Astrocyte of the spinal cord (primary cell): ENCODE measurements around the gene TIMM13.

Source experiments
- DNase-seq: peaks from one replicate; pipeline ENCODE4 v3.0.0; 2011; ENCODE audit warnings: low read depth, low spot score
- H3K4me3 ChIP-seq: 2 replicates; pipeline ENCODE4 v1.5.1; 2011; ENCODE audit warnings: low read depth, mild to moderate bottlenecking, low read length, moderate library complexity
- CTCF ChIP-seq: IDR thresholded peaks from 2 replicates; pipeline ENCODE4 v1.5.1; 2012; ENCODE audit warnings: low read depth, mild to moderate bottlenecking, low read length, inconsistent platforms
- in situ Hi-C: cut with HindIII; loops from 2 replicates; pipeline ENCODE4 v1.10.0; 2017; ENCODE audit warnings: low sequenced_read_pairs

TIMM13 gene

DNA sequence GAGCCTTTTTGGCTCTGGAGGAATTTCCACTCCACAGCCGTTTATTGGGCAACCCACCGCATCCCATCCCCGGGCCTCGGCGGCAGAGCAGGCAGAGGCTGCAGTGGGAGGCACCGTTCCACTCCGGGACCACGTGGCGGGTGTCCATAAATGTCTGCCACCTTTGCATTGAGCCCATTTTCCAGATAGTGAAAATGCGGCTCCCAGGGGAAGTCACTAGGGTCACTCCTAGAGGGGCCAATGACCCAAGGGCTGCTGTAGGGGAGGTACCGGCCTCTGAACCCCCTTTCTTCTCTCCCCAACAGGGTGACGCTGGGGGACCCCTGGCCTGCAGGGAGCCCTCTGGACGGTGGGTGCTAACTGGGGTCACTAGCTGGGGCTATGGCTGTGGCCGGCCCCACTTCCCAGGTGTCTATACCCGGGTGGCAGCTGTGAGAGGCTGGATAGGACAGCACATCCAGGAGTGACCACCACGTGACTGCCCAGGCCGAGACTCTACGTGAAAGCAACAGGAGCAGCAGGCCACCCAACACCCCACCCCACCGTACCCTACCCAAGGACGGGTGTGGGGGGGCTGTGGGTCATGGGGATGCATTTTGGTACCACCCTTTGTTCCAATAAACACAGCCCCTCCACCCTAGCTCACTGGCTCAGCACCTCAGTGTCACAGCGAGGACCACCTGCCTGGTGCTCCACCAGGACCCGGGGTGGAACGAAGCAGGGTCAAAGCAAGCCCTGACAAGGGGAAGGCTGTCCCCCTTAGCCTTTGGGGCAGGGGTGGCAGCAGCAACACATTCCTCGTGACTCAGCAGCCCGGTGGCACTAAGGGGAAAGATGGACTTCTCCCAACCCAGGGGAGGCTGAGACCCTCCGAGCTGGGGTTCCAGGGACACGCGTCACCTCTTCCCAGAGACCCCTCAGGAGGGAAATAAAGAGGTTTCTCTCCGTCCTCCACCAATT lies 1.5 kb downstream of the TIMM13 start:
- no peak for TF ChIP-seq CTCF
- no peak for DNase-seq
- peak overlapping the region; percentile 56 for H3K4me3 ChIP-seq
- in situ Hi-C loops: no loop called here

DNA sequence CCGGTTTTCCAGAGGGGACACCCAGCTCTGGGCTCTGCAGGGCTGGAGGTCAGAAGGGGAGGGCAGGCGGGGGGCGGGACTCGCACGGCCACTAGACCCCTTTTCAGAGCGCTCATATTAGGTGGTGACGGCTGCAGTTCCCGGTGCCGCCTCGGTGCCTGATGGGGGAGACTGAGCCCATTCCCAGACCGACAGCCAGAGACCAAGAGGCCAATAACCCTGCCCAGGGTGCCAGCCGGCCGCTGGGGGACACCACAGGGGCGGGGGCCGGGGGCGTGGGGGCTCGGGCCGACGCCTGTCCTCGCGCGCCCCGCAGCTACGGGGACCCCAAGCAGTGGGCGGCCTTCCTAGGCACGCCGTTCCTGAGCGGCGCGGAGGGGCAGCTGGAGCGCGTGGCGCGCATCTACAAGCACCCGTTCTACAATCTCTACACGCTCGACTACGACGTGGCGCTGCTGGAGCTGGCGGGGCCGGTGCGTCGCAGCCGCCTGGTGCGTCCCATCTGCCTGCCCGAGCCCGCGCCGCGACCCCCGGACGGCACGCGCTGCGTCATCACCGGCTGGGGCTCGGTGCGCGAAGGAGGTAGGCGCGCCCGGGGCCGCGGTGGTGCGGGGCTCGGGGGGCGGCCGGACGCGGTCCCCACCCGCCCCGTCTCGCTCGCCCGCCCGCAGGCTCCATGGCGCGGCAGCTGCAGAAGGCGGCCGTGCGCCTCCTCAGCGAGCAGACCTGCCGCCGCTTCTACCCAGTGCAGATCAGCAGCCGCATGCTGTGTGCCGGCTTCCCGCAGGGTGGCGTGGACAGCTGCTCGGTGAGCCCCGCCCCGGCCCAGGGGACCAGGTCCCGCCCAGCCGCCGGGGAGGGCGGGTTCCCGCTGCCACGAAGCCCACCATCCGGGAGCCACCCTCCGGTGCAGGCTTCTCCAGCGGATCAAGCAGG lies 2.4 kb downstream of the TIMM13 start:
- in situ Hi-C loops: no loop called here
- TF ChIP-seq CTCF: peak; percentile 34
- H3K4me3 ChIP-seq: no peak overlapping the region
- peak; percentile 66 for DNase-seq

- DNase-seq: no peak
- no peak overlapping the region for H3K4me3 ChIP-seq
- TF ChIP-seq CTCF: no peak
- in situ Hi-C loops: no loop called here
Observed at GRCh38 chr19:2423915-2424685, 3.3 kb downstream of the TIMM13 start.

- no peak for TF ChIP-seq CTCF
- no peak for DNase-seq
- no peak overlapping the region for H3K4me3 ChIP-seq
- in situ Hi-C loops: no loop called here
Observed at GRCh38 chr19:2423071-2423914, 4.1 kb downstream of the TIMM13 start.

GRCh38 chr19:2421581-2422306 lies 5.6 kb downstream of the TIMM13 start:
- in situ Hi-C loops: no loop called here
- no peak for TF ChIP-seq CTCF
- no peak for DNase-seq
- H3K4me3 ChIP-seq: no peak overlapping the region
